NB4 (cell line): ENCODE results near the gene GADL1.

Experiments
- CTCF ChIP-seq: IDR thresholded peaks from one replicate; pipeline ENCODE4 v1.5.1; 2012; ENCODE audit warnings: low read depth, low read length
- MAX ChIP-seq: IDR thresholded peaks from 2 replicates; pipeline ENCODE4 v1.6.1; 2011; ENCODE audit warnings: low read depth, low read length
- MYC ChIP-seq: IDR thresholded peaks from 2 replicates; pipeline ENCODE4 v1.6.1; 2011; ENCODE audit warnings: low read depth, low read length
- POLR2A ChIP-seq: IDR thresholded peaks from 2 replicates; pipeline ENCODE4 v1.6.1; 2011; ENCODE audit warnings: mild to moderate bottlenecking; ENCODE audit not compliant: insufficient read length; ENCODE audit errors: extremely low read depth

GRCh38 chr3:30721314-30721634 lies 173.2 kb downstream of the GADL1 start:
- TF ChIP-seq MAX (no peak), CTCF (no peak), POLR2A (no peak), MYC (no peak)
